K562 (cell line): ENCODE results near the gene MCL1. TPM values are rescaled to one million over a fixed set of nuclear protein-coding genes. Genes with fewer than 3 reads are reported as not detected.
A peak's percentile ranks its signal among the peaks of the same experiment; 100 is the strongest.

Source experiments
- CLOCK ChIP-seq: fragments of 250-450 bp; sonication (Bioruptor Pico); IDR thresholded peaks from 2 replicates; pipeline ENCODE4 v1.4.0; 2020; ENCODE audit warnings: mild to moderate bottlenecking, moderate library complexity, borderline replicate concordance
- CSDE1 ChIP-seq, 2 experiments: fragments of 450-650 bp; IDR thresholded peaks; 2 replicates each; pipeline ENCODE4 v1.6.1; 2016; ENCODE audit warnings: mild to moderate bottlenecking in 1 of 2
- EP300 ChIP-seq: IDR thresholded peaks from 2 replicates; pipeline ENCODE4 v1.6.1; 2012; ENCODE audit warnings: low read length, improper control_type of control experiment
- MCM7 ChIP-seq, 2 experiments: fragments of 450-650 bp; IDR thresholded peaks; 2 replicates each; pipeline ENCODE4 v1.6.1; 2016 to 2018
- MLX ChIP-seq, 2 experiments: fragments of 450-650 bp in 1 of 2; sonication (generic) in 1 of 2; formaldehyde crosslinking; conservative IDR thresholded peaks; 2 replicates each; pipeline versions ENCODE4 v1.4.0 to v1.8.1; 2020 to 2022; ENCODE audit warnings: mild to moderate bottlenecking in 1 of 2, missing genetic modification reagents in 1 of 2
- NR2C2 ChIP-seq, 2 experiments: fragments of 200-800 bp in 1 of 2; sonication (Bioruptor generic) in 1 of 2; sonication (generic) in 1 of 2; formaldehyde crosslinking in 1 of 2; IDR thresholded peaks; 2 replicates each; pipeline versions ENCODE4 v1.6.1 to v1.8.0; 2016 to 2022; ENCODE audit warnings: mild to moderate bottlenecking in 1 of 2, missing compliant biosample characterization in 1 of 2, missing genetic modification characterization in 1 of 2, missing genetic modification reagents in 1 of 2
- POLR2G ChIP-seq: fragments of 200-400 bp; formaldehyde crosslinking; IDR thresholded peaks from 2 replicates; pipeline ENCODE4 v1.6.1; 2017; ENCODE audit warnings: low read depth, mild to moderate bottlenecking, antibody characterized with exemption, low read length, moderate library complexity
- POLR2H ChIP-seq: IDR thresholded peaks from 2 replicates; pipeline ENCODE4 v1.6.1; 2016; ENCODE audit warnings: missing genetic modification characterization, low read depth, mild to moderate bottlenecking, control low read depth, missing compliant biosample characterization, moderate library complexity
- RBM39 ChIP-seq: fragments of 200-400 bp; formaldehyde crosslinking; optimal IDR thresholded peaks from 2 replicates; pipeline ENCODE3; 2018; ENCODE audit warnings: low read depth, low read length
- RERE ChIP-seq: sonication (generic); formaldehyde crosslinking; IDR thresholded peaks from 2 replicates; pipeline ENCODE4 v1.8.0; 2023; ENCODE audit warnings: missing genetic modification reagents, mild to moderate bottlenecking, borderline replicate concordance
- UBTF ChIP-seq, 2 experiments: IDR thresholded peaks; 2 replicates each; pipeline ENCODE4 v1.6.1; 2012; ENCODE audit warnings: improper control_type of control experiment in 2 of 2, low read depth in 2 of 2, low read length in 2 of 2, borderline replicate concordance in 1 of 2
- ZBTB7A ChIP-seq: IDR thresholded peaks from 2 replicates; pipeline ENCODE4 v1.6.1; 2011; ENCODE audit warnings: low read depth, mild to moderate bottlenecking, low read length, moderate library complexity, borderline replicate concordance; ENCODE audit not compliant: control insufficient read depth
- ZNF696 ChIP-seq: fragments of 250-450 bp; sonication (Bioruptor Pico); conservative IDR thresholded peaks from 2 replicates; pipeline ENCODE4 v1.4.0; 2020; ENCODE audit warnings: mild to moderate bottlenecking, moderate library complexity
- ZNF707 ChIP-seq: fragments of 250-450 bp; sonication (Bioruptor Pico); conservative IDR thresholded peaks from 2 replicates; pipeline ENCODE4 v1.8.0; 2022; ENCODE audit warnings: inconsistent platforms, mild to moderate bottlenecking, moderate library complexity
- polyA plus RNA-seq, 8 experiments: library from polyadenylated mRNA; depleted of rRNA in 4 of 8; stranded (reverse) in 5 of 8; unstranded in 3 of 8; fragments of >200 nt; fragmentation: Nextera tagmentation in 2 of 8; fragmentation: Illumina TruSeq in 1 of 8; extraction: Ambion mirVana in 2 of 8; extraction: Trizol in 1 of 8; gene quantifications; 2 replicates each; pipeline versions ENCODE4 v1.2.1 to v1.2.3, GENCODE V29; 2011 to 2014; ENCODE audit warnings: inconsistent platforms in 1 of 8, missing spikeins in 1 of 8
- total RNA-seq, 7 experiments: library from RNA; depleted of rRNA in 6 of 7; stranded (reverse); fragments of >200 nt in 6 of 7; fragmentation: Illumina TruSeq in 2 of 7; extraction: Trizol in 2 of 7; gene quantifications; 2 replicates each; pipeline versions ENCODE4 v1.2.1 to v1.2.3, GENCODE V29; 2011 to 2021; ENCODE audit warnings: low replicate concordance in 1 of 7

The MCL1 gene
- total and polyA plus RNA-seq, 9 of the 15 experiments (the other 6 are each of a cell fraction or from before 2014, with no cell fraction given), result 27.1 to 224 (median 138) TPM

- TF ChIP-seq RERE, result no peak
- peak; percentile 44; the same call in 1 of the 2 replicates for TF ChIP-seq POLR2H (tag)
- peak; percentile 91 to 92; a peak in 3 of 4 replicates for TF ChIP-seq UBTF (IDR thresholded peaks at IDR 0.05; ENCODE audit: borderline replicate concordance in 1 of 2, low read depth in 2 of 2, low read length in 2 of 2)
- no peak; a peak in 1 of 4 replicates for TF ChIP-seq CSDE1 (IDR thresholded peaks at IDR 0.05)
- peak; percentile 99 for TF ChIP-seq ZBTB7A
- peak; percentile 90 for TF ChIP-seq POLR2G
- no peak for TF ChIP-seq NR2C2 (CRISPR knock-in tag; IDR thresholded peaks at IDR 0.05)
- peak; percentile 94 for TF ChIP-seq NR2C2 (tag; IDR thresholded peaks at IDR 0.05)
- no peak for TF ChIP-seq MLX (CRISPR knock-in tag; conservative IDR thresholded peaks at IDR 0.05)
- no peak for TF ChIP-seq MCM7 (IDR thresholded peaks at IDR 0.05)
- no peak for TF ChIP-seq ZNF696 (CRISPR knock-in tag)
- no peak for TF ChIP-seq RBM39
- no peak for TF ChIP-seq EP300
- TF ChIP-seq CLOCK (CRISPR knock-in tag), result no peak
- no peak for TF ChIP-seq ZNF707 (CRISPR knock-in tag)
Measured at GRCh38 chr1:150548632-150549495, 30.5 kb downstream of the MCL1 start, which contains the start of gene ADAMTSL4 (continued).
